Stimulated activated CD4-positive, alpha-beta T cell treated with anti-CD3 and anti-CD28 coated beads, Interleukin-4, amount 100 ng/mL, for 48 hours (primary cell): ENCODE results near the gene IL31RA.
A peak's percentile ranks its signal among the peaks of the same experiment; 100 is the strongest.

Experiments
- DNase-seq, 2 donors: peaks; one replicate each; pipeline ENCODE4 v3.0.0-alpha.2; 2020; ENCODE audit warnings: low read depth in 2 of 2

IL31RA gene

GRCh38 chr5:55860288-55860687, 9.1 kb downstream of the IL31RA start:
- no peak for DNase-seq

- no peak for DNase-seq
Measured at GRCh38 chr5:55860709-55861108, 9.6 kb downstream of the IL31RA start.

GRCh38 chr5:55864606-55865541, 13.7 kb downstream of the IL31RA start:
- DNase-seq = no peak

- no peak for DNase-seq
Measured at GRCh38 chr5:55865831-55866230, 14.7 kb downstream of the IL31RA start.

- DNase-seq = no peak
Measured at GRCh38 chr5:55866485-55866884, 15.3 kb downstream of the IL31RA start.

GRCh38 chr5:55866934-55867333, 15.8 kb downstream of the IL31RA start:
- no peak for DNase-seq

GRCh38 chr5:55868846-55869245, 17.7 kb downstream of the IL31RA start:
- DNase-seq = peak; percentile 20 to 53

- DNase-seq = no peak
Measured at GRCh38 chr5:55869847-55870246, 18.7 kb downstream of the IL31RA start.

- DNase-seq = no peak
Measured at GRCh38 chr5:55873234-55873633, 22.1 kb downstream of the IL31RA start.

GRCh38 chr5:55877655-55878054, 26.5 kb downstream of the IL31RA start:
- no peak for DNase-seq

GRCh38 chr5:55880453-55880852, 29.3 kb downstream of the IL31RA start:
- no peak for DNase-seq

GRCh38 chr5:55885359-55885758, 34.2 kb downstream of the IL31RA start:
- no peak for DNase-seq

- DNase-seq = no peak
Measured at GRCh38 chr5:55888205-55888604, 37.0 kb downstream of the IL31RA start.

GRCh38 chr5:55892479-55892878, 41.3 kb downstream of the IL31RA start:
- DNase-seq = no peak

GRCh38 chr5:55894135-55894534, 43.0 kb downstream of the IL31RA start:
- no peak for DNase-seq

- no peak for DNase-seq
Measured at GRCh38 chr5:55895346-55895745, 44.2 kb downstream of the IL31RA start.

- DNase-seq = no peak
Measured at GRCh38 chr5:55896238-55896637, 45.1 kb downstream of the IL31RA start.

GRCh38 chr5:55896663-55897062, 45.5 kb downstream of the IL31RA start:
- DNase-seq = no peak

GRCh38 chr5:55897206-55897894, 46.2 kb downstream of the IL31RA start:
- no peak for DNase-seq

GRCh38 chr5:55897905-55898304, 46.7 kb downstream of the IL31RA start:
- DNase-seq = no peak

- no peak for DNase-seq
Measured at GRCh38 chr5:55899344-55899743, 48.2 kb downstream of the IL31RA start.

- DNase-seq = no peak
Measured at GRCh38 chr5:55900068-55900467, 48.9 kb downstream of the IL31RA start.

- no peak for DNase-seq
Measured at GRCh38 chr5:55900776-55901175, 49.6 kb downstream of the IL31RA start.
